IMR-90 (cell line): ENCODE measurements around the gene SEMA4D. TPM values are rescaled to one million over a fixed set of nuclear protein-coding genes. Genes with fewer than 3 reads are reported as not detected.
A peak's percentile ranks its signal among the peaks of the same experiment; 100 is the strongest.

ENCODE experiments used
- ATAC-seq: fragments of 200-7000 bp; cut with Tn5 transposase; 2 replicates; pipeline ENCODE4 v1.9.1; 2020; ENCODE audit warnings: low read depth, mild to moderate bottlenecking, moderate library complexity
- BruUV-seq: library from RNA; stranded (reverse); fragments of 400-500 nt; replicated peaks from 2 replicates; lab custom pipeline; 2021; lab: Mats Ljungman, UMichigan
- CTCF ChIA-PET: fragments of 300-600 bp; formaldehyde crosslinking; extraction: SDS; loops from one replicate; lab custom pipeline; 2021; ENCODE audit warnings: antibody characterized with exemption; lab: Yijun Ruan, JAX
- POLR2A ChIA-PET: fragments of 300-600 bp; sonication (Branson Sonifier 250); formaldehyde crosslinking; loops from one replicate; lab custom pipeline; 2022; ENCODE audit warnings: antibody characterized with exemption; ENCODE audit not compliant: unreplicated experiment; lab: Charles Lee
- DNase-seq: peaks from one replicate; pipeline ENCODE4 v3.0.0; 2013
- H2AFZ ChIP-seq: replicated peaks from 2 replicates; pipeline ENCODE3; 2013; ENCODE audit warnings: low read length, mild to moderate bottlenecking; ENCODE audit not compliant: poor library complexity
- H2AK5ac ChIP-seq: 2 replicates; pipeline ENCODE4 v1.6.1; 2013; ENCODE audit warnings: low read depth, low read length, inconsistent platforms
- H2AK9ac ChIP-seq: replicated peaks from 2 replicates; pipeline ENCODE3; 2013; ENCODE audit warnings: mild to moderate bottlenecking, low read depth, low read length, moderate library complexity; ENCODE audit not compliant: poor library complexity
- H2BK120ac ChIP-seq: 2 replicates; pipeline ENCODE4 v1.6.1; 2013; ENCODE audit warnings: low read depth, low read length, inconsistent platforms
- H2BK15ac ChIP-seq: 3 replicates; pipeline ENCODE4 v1.6.1; 2013; ENCODE audit warnings: low read depth, low read length, inconsistent platforms
- H2BK20ac ChIP-seq: 2 replicates; pipeline ENCODE4 v1.6.1; 2013; ENCODE audit warnings: low read depth, mild to moderate bottlenecking, inconsistent platforms, low read length, moderate library complexity
- H2BK5ac ChIP-seq: 2 replicates; pipeline ENCODE4 v1.6.1; 2013; ENCODE audit warnings: mild to moderate bottlenecking, low read depth, low read length, inconsistent platforms; ENCODE audit not compliant: poor library complexity, severe bottlenecking
- H3K14ac ChIP-seq: replicated peaks from 2 replicates; pipeline ENCODE4 v1.6.1; 2013; ENCODE audit warnings: low read depth, low read length, inconsistent platforms
- H3K18ac ChIP-seq: 2 replicates; pipeline ENCODE4 v1.6.1; 2013; ENCODE audit warnings: low read depth, low read length, control low read depth
- H3K23ac ChIP-seq: 2 replicates; pipeline ENCODE4 v1.6.1; 2013; ENCODE audit warnings: low read depth, low read length, inconsistent platforms
- H3K27ac ChIP-seq: 2 replicates; pipeline ENCODE4 v1.5.1; 2013; ENCODE audit warnings: mild to moderate bottlenecking, control low read depth, low read length; ENCODE audit not compliant: insufficient read depth
- H3K27me3 ChIP-seq: 2 replicates; pipeline ENCODE4 v1.6.1; 2013; ENCODE audit warnings: low read length; ENCODE audit not compliant: control insufficient read depth, insufficient read depth
- H3K36me3 ChIP-seq: 2 replicates; pipeline ENCODE4 v1.6.1; 2013; ENCODE audit warnings: low read length, mixed read lengths; ENCODE audit not compliant: control insufficient read depth, insufficient read depth
- H3K4ac ChIP-seq: 2 replicates; pipeline ENCODE4 v1.6.1; 2013; ENCODE audit warnings: low read depth, low read length, inconsistent platforms
- H3K4me1 ChIP-seq: 2 replicates; pipeline ENCODE4 v1.6.1; 2013; ENCODE audit warnings: low read length, mixed read lengths; ENCODE audit not compliant: control insufficient read depth, insufficient read depth
- H3K4me2 ChIP-seq: 2 replicates; pipeline ENCODE4 v1.6.1; 2013; ENCODE audit warnings: low read depth, mild to moderate bottlenecking, control low read depth, low read length, moderate library complexity
- H3K4me3 ChIP-seq: 2 replicates; pipeline ENCODE4 v1.5.1; 2013; ENCODE audit warnings: low read depth, mild to moderate bottlenecking, control low read depth, low read length, moderate library complexity; ENCODE audit not compliant: insufficient read depth
- H3K56ac ChIP-seq: 2 replicates; pipeline ENCODE4 v1.6.1; 2013; ENCODE audit warnings: low read length, inconsistent platforms; ENCODE audit not compliant: insufficient read depth; ENCODE audit errors: extremely low read depth
- H3K79me1 ChIP-seq, 2 experiments: 2 replicates each; pipeline ENCODE4 v1.6.1; 2013; ENCODE audit warnings: low read length in 2 of 2, inconsistent platforms in 1 of 2, low read depth in 1 of 2
- H3K9ac ChIP-seq: 2 replicates; pipeline ENCODE4 v1.6.1; 2013; ENCODE audit warnings: low read depth, low read length, control low read depth
- H3K9me1 ChIP-seq: 2 replicates; pipeline ENCODE4 v1.6.1; 2013; ENCODE audit warnings: low read length, inconsistent platforms; ENCODE audit not compliant: insufficient read depth
- H3K9me3 ChIP-seq: 2 replicates; pipeline ENCODE4 v1.6.1; 2013; ENCODE audit warnings: low read length; ENCODE audit not compliant: control insufficient read depth, insufficient read depth
- H4K20me1 ChIP-seq: 2 replicates; pipeline ENCODE4 v1.6.1; 2013; ENCODE audit warnings: low read length, inconsistent platforms; ENCODE audit not compliant: insufficient read depth
- H4K5ac ChIP-seq: 2 replicates; pipeline ENCODE4 v1.6.1; 2013; ENCODE audit warnings: mild to moderate bottlenecking, low read depth, low read length, control low read depth
- H4K8ac ChIP-seq, 2 experiments: 2 replicates each; pipeline ENCODE4 v1.6.1; 2013; ENCODE audit warnings: low read depth in 2 of 2, low read length in 2 of 2, control low read depth in 1 of 2, inconsistent platforms in 1 of 2
- H4K91ac ChIP-seq: 2 replicates; pipeline ENCODE4 v1.6.1; 2013; ENCODE audit warnings: low read depth, low read length, inconsistent platforms; ENCODE audit not compliant: insufficient read depth
- BHLHE40 ChIP-seq: fragments of 150-350 bp; IDR thresholded peaks from 2 replicates; pipeline ENCODE4 v1.6.1; 2016; ENCODE audit warnings: mild to moderate bottlenecking, low read depth, low read length
- CEBPB ChIP-seq: IDR thresholded peaks from 2 replicates; pipeline ENCODE4 v1.6.1; 2012; ENCODE audit warnings: low read depth, low read length, improper control_type of control experiment
- CHD1 ChIP-seq: IDR thresholded peaks from 2 replicates; pipeline ENCODE4 v1.6.1; 2012; ENCODE audit warnings: low read depth, low read length, improper control_type of control experiment
- FOS ChIP-seq: fragments of 150-350 bp; IDR thresholded peaks from 2 replicates; pipeline ENCODE4 v1.6.1; 2016; ENCODE audit warnings: low read depth, low read length
- MAZ ChIP-seq: IDR thresholded peaks from 2 replicates; pipeline ENCODE4 v1.6.1; 2012; ENCODE audit warnings: low read depth, mild to moderate bottlenecking, low read length, improper control_type of control experiment, moderate library complexity, borderline replicate concordance
- MXI1 ChIP-seq: IDR thresholded peaks from 2 replicates; pipeline ENCODE4 v1.6.1; 2012; ENCODE audit warnings: low read depth, mild to moderate bottlenecking, low read length, moderate library complexity, borderline replicate concordance
- RFX5 ChIP-seq: IDR thresholded peaks from 2 replicates; pipeline ENCODE4 v1.8.0; 2012; ENCODE audit warnings: low read depth, mild to moderate bottlenecking, low read length, moderate library complexity
- SMC3 ChIP-seq: fragments of 150-350 bp; IDR thresholded peaks from 2 replicates; pipeline ENCODE4 v1.6.1; 2016; ENCODE audit warnings: low read depth, mild to moderate bottlenecking, antibody characterized with exemption, low read length, moderate library complexity
- WGBS, 2 experiments: methylation state at CpG; one replicate each; pipeline versions ENCODE4 v1.1.5 to v1.1.7; 2013; ENCODE audit warnings: missing lambda C conversion rate in 2 of 2; ENCODE audit not compliant: insufficient read length in 1 of 2; ENCODE audit errors: extremely low coverage in 2 of 2; 5-methylcytosine and 5-hydroxymethylcytosine counted together
- dilution Hi-C: fragments of 300-500 bp; cut with HindIII; formaldehyde crosslinking; loops from one replicate; pipeline ENCODE4 v1.14.3; 2018; ENCODE audit warnings: low sequenced_read_pairs; ENCODE audit not compliant: unreplicated experiment
- in situ Hi-C: fragments of 300-500 bp; cut with MboI; formaldehyde crosslinking; loops from 3 replicates; pipeline ENCODE4 v1.14.3; 2019; ENCODE audit warnings: low sequenced_read_pairs, inconsistent platforms, mixed read lengths
- intact Hi-C: fragments of 100-400 bp; cut with micrococcal nuclease; formaldehyde crosslinking; loops from 2 replicates; pipeline ENCODE4 v1.10.0; 2022
- polyA plus RNA-seq, 3 experiments: library from polyadenylated mRNA; depleted of rRNA; stranded (reverse); fragments of >200 nt; gene quantifications; 2 replicates each; pipeline ENCODE4 v1.2.3, GENCODE V29; 2012; ENCODE audit warnings: low replicate concordance in 1 of 3
- total RNA-seq: library from RNA; depleted of rRNA; stranded (reverse); fragments of >200 nt; gene quantifications from 2 replicates; pipeline ENCODE4 v1.2.3, GENCODE V29; 2012
- TF ChIP-seq, protein P1 (sequence below): fragments of 150-350 bp; IDR thresholded peaks from 2 replicates; pipeline ENCODE4 v1.6.1; 2017; ENCODE audit warnings: mild to moderate bottlenecking, antibody characterized with exemption, low read length, low read depth
- TF ChIP-seq, protein P2 (sequence below): conservative IDR thresholded peaks from 2 replicates; pipeline ENCODE4 v1.5.1; 2012; ENCODE audit warnings: mild to moderate bottlenecking, low read depth, low read length, improper control_type of control experiment

The SEMA4D gene
- total and polyA plus RNA-seq, 2 of the 4 experiments (the other 2 are of a cell fraction), result 0.90 to 1.5 TPM

DNA sequence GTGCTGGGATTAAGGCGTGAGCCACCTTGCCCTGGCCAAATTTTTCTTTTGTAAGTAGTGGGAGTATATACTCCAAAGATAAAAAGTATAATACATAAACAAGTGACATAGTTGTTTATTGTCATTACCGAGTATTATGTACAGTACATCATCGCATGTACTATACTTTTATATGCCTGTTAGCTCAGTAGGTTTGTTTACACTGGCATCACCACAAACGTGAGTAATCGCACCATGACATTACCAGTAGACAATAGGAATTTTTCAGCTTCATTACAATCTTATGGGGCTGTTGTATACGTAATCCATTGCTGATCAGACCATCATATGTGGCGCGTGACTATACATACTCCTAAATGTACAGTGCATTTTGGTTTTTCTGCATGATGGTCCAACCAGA is 169.8 kb downstream of the SEMA4D start:
- peaks cover 10% of the 10 kb centered on the region for H4K20me1 ChIP-seq
- H3K9me3 ChIP-seq, result no peaks in the 10 kb centered on the region
- no peak overlapping the region for H2AK5ac ChIP-seq
- BruUV-seq, result no TSS peak
- no peak overlapping the region for H3K4me3 ChIP-seq
- H2BK120ac ChIP-seq, result no peak overlapping the region
- H2BK15ac ChIP-seq, result no peak overlapping the region
- H3K79me1 ChIP-seq, result peaks cover 18 to 33% of the 10 kb centered on the region in 2 experiments
- ChIA-PET POLR2A (no interaction called here), CTCF (interaction anchor here (1.3 to 1.5 kb wide), 2 partner anchors 10 to 221 kb away, joined by 4 to 5 read pairs; partner anchors contain the start of gene SECISBP2)
- no peak overlapping the region for H4K8ac ChIP-seq
- DNase-seq, result peak; percentile 36
- H3K4ac ChIP-seq, result no peak overlapping the region
- H3K18ac ChIP-seq, result no peak overlapping the region
- no peaks in the 10 kb centered on the region for H3K27me3 ChIP-seq
- TF ChIP-seq RFX5 (no peak), FOS (no peak), BHLHE40 (no peak), MAZ (no peak), CEBPB (no peak), MXI1 (no peak), SMC3 (no peak), CHD1 (no peak)
- TF ChIP-seq, protein P1, sequence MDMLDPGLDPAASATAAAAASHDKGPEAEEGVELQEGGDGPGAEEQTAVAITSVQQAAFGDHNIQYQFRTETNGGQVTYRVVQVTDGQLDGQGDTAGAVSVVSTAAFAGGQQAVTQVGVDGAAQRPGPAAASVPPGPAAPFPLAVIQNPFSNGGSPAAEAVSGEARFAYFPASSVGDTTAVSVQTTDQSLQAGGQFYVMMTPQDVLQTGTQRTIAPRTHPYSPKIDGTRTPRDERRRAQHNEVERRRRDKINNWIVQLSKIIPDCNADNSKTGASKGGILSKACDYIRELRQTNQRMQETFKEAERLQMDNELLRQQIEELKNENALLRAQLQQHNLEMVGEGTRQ, result no peak
- TF ChIP-seq, protein P2, sequence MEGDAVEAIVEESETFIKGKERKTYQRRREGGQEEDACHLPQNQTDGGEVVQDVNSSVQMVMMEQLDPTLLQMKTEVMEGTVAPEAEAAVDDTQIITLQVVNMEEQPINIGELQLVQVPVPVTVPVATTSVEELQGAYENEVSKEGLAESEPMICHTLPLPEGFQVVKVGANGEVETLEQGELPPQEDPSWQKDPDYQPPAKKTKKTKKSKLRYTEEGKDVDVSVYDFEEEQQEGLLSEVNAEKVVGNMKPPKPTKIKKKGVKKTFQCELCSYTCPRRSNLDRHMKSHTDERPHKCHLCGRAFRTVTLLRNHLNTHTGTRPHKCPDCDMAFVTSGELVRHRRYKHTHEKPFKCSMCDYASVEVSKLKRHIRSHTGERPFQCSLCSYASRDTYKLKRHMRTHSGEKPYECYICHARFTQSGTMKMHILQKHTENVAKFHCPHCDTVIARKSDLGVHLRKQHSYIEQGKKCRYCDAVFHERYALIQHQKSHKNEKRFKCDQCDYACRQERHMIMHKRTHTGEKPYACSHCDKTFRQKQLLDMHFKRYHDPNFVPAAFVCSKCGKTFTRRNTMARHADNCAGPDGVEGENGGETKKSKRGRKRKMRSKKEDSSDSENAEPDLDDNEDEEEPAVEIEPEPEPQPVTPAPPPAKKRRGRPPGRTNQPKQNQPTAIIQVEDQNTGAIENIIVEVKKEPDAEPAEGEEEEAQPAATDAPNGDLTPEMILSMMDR, result no peak
- no peak overlapping the region for H3K9ac ChIP-seq
- H3K36me3 ChIP-seq, result peaks cover 19% of the 10 kb centered on the region
- no peak overlapping the region for H4K91ac ChIP-seq
- no peak overlapping the region for H3K27ac ChIP-seq
- in situ Hi-C loops, result no loop called here
- no peak overlapping the region for H3K14ac ChIP-seq
- H2AFZ ChIP-seq, result no peak overlapping the region
- H2BK20ac ChIP-seq, result no peak overlapping the region
- H3K23ac ChIP-seq, result no peak overlapping the region
- no peak overlapping the region for H3K4me2 ChIP-seq
- dilution Hi-C loops, result no loop called here
- no peak overlapping the region for H2BK5ac ChIP-seq
- H3K9me1 ChIP-seq, result peaks cover 16% of the 10 kb centered on the region; the same call in 1 of the 2 replicates
- WGBS, 2 experiments, result no CpG with 5 or more reads among the region's 8 CpGs
- H3K56ac ChIP-seq, result no peak overlapping the region
- H3K4me1 ChIP-seq, result peaks cover 3% of the 10 kb centered on the region; the same call in 1 of the 2 replicates
- H4K5ac ChIP-seq, result no peak overlapping the region
- no peak for ATAC-seq
- intact Hi-C loops, result no loop called here
- H2AK9ac ChIP-seq, result no peak overlapping the region
